DLD1 (cell line): ENCODE data around the gene USP34.

Experiments used
- in situ Hi-C: cut with HindIII; loops from 2 replicates; pipeline ENCODE4 v1.10.0; 2017; ENCODE audit warnings: low sequenced_read_pairs

The USP34 gene

DNA sequence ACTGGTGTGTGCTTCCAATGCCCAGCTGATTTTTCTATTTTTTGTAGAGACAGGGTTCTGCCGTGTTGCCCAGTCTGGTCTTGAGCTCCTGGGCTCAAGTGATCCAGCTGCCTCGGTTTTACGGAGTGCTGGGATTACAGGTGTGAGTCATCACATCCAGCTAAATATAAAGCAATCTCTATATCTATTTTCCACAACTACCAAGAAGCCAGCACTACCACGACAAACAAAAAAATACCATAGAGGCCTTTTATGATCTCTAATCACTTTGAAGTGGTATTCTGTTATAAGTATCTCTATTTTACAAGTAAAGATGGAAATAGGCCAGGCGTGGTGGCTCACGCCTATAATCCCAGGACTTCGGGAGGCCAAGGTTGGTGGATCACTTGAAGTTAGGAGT is 274.2 kb downstream of the USP34 start:
- in situ Hi-C loops: loop anchor here (25.0 kb wide), 1 partner anchor 666 kb away; the partner anchor contains the start of gene FAM161A

DNA sequence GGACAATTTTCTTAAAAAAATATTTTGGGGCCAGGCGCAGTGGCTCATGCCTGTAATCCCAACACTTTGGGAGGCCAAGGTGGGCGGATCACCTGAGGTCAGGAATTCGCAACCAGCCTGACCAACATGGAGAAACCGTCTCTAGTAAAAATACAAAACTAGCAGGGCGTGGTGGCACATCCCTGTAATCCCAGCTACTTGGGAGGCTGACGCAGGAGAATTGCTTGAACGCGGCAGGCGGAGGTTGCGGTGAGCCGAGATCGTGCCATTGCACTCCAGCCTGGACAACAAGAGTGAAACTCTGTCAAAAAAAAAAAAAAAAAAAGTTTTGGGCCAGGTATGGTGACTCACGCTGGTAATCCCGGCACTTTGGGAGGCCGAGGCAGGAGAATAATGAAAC is 276.2 kb downstream of the USP34 start:
- in situ Hi-C loops: loop anchor here (25.0 kb wide), 1 partner anchor 668 kb away; the partner anchor contains the start of gene FAM161A

DNA sequence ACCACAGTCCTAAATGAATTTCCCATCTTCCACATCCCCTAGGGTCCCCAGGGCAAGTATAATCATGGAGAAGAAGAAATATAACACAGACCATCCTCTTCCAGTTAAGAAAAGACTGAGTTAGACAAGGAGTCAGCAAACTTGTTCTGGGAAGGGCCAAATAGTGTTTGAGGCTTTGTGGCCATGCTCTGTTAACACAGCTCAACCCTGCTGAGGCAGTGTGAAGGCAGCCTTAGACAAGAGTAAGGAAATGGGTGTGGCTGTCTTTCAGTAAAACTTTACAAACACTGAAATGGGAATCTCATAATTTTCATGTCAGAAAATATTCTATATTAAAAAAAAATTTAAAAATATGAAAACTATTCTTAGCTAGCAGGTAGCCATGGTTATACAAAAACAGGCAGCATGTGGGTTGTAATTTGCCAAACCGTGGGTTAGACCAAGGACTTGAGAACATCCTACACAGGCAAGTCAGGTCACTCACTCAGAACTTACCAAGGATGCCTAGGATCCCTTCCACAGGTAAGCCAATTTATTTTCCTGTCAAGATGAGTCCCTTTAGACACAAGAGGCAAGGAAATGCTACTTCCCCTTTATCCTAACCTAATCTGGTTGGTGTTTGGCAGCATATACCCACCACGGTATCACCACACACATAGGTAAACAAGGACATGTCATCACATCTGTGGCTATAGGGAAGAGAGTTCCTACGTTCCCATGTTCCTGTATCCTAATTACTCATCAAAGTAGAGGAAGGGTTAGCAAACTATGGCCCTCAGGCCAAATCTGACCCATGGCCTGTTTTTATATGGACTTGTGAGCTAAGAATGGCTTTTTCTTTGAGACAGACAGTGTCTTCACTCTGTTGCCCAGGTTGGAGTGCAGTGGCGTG is 277.0 kb downstream of the USP34 start:
- in situ Hi-C loops: loop anchor here (25.0 kb wide), 1 partner anchor 668 kb away; the partner anchor contains the start of gene FAM161A

DNA sequence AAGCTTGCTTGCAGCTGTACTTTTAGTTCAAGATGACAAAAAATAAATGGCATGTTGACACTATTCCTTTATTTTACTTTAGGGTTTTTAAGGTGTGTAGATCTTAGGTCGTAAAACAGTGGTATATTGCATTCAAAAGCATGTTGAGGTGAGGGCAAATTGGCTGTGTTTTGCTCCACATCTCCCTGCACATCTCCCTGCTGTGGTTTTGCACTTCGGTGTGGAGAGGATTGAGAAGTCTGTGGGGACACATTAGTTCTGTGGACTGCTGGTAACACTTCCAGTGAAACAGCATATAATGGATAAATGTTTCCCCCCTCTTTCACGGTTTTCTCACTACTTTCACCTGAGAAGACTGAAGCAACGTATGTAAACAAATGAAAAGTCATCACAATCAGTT is 283.8 kb downstream of the USP34 start:
- in situ Hi-C loops: loop anchor here (25.0 kb wide), 1 partner anchor 675 kb away; the partner anchor contains the start of gene FAM161A

DNA sequence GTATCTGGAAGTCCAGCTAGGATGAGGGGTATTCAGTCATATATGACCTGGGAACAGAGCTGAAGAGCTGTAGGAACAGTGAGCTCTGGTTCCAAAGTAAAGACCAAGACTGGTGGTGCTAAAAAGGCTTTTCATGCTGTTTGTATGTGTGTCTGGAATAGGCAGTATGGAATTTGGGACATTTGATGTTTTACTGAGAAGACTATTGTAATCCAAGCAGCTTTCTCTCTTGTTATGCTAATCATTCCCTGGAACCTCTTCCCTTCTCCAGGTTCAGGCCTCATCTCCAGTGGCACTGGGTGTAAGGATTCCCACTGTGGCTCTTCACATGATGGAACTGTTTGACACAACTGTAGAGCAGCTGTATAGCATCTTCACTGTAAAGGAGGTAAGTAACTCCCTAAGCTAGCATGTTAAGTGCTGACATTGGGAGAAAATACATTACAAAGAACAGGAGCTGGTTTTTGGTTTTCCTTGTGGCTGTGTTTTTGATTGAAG is 285.6 kb downstream of the USP34 start:
- in situ Hi-C loops: loop anchor here (25.0 kb wide), 1 partner anchor 677 kb away; the partner anchor contains the start of gene FAM161A

DNA sequence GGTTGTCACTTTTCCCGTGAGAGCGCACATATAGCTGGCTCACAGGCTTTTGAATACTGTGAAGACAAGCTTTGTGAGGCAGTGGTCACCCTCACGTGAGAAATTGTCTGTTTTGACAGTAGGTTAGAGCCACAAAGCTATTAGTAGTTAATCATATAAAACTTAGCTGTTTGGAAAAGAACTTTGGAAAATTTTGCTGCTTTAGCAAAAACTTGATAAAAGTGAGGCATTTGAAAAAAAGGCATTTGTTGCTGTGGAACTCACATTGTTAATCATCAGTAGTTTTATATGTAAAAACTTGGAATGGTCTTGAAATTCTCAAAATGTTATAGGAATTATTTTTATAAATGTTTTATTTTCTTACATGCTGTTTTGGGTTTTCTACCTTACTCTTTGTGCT is 286.6 kb downstream of the USP34 start:
- in situ Hi-C loops: loop anchor here (25.0 kb wide), 1 partner anchor 678 kb away; the partner anchor contains the start of gene FAM161A

DNA sequence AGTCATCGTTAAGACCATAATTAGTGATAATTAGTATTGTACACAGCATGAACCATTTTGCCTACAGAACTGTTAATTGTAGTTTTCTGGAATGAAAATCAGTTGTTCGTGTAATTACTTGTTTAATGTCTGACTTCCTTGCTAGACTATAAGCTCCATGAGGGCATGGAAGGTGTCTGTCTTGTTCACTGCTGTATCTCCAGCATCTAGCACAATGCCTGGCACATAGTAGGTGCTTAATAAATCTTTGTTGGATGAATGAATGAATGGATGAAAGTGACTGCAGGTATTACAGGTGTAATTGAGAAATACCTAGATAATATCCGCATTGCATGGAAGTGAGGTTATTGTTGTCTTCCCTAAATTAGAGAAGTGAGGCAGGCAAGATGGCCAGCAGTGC is 287.1 kb downstream of the USP34 start:
- in situ Hi-C loops: loop anchor here (25.0 kb wide), 1 partner anchor 679 kb away; the partner anchor contains the start of gene FAM161A

DNA sequence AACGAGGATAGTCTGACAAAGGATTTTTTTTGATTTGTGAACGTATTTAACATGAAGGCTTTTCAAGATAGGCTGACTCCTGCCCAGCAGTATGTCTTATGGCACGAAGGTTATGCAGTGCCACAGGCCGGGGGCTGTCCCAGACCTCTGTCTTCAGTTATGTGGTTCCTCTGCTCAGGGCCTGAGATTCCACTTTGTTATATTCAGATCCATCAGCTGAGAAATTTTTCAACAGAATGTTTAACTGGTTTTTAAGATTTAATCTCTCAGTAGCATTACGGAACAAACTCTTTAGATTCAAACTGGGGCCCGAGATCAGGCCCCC is 288.9 kb downstream of the USP34 start:
- in situ Hi-C loops: loop anchor here (25.0 kb wide), 1 partner anchor 680 kb away; the partner anchor contains the start of gene FAM161A

DNA sequence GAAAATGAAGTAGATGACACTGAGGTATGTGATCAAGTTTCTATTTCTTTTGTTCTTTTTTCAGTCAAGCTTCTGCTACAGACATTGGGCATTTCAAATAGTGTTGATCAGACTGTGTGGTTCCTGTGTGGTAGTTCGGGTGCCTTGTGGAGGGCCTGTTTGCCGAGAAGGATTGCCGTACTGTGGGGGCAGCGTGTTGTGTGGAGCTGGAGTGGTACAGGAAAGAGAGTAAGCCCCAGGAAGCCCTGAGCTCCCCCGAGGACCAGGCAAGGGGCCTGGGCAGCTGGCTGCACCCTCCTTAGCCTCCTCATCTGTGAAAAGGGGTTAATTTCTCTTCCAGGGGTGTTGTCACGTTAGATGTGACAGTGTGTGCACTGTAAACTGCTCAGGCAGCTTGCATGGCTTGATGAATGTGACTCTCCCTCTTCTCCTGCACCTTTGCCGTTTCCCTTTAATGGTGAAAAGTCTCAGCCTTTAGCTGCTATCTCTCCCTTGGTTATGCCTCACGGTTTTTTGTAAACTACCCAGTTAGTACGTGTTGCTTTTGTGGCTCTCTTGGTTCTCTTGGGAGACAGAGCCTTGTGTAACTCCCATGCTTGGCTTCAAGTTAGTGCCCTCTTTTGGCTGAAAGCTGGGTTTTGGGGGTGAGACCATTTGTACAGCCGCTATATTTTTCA is 289.4 kb downstream of the USP34 start:
- in situ Hi-C loops: loop anchor here (25.0 kb wide), 1 partner anchor 681 kb away; the partner anchor contains the start of gene FAM161A

DNA sequence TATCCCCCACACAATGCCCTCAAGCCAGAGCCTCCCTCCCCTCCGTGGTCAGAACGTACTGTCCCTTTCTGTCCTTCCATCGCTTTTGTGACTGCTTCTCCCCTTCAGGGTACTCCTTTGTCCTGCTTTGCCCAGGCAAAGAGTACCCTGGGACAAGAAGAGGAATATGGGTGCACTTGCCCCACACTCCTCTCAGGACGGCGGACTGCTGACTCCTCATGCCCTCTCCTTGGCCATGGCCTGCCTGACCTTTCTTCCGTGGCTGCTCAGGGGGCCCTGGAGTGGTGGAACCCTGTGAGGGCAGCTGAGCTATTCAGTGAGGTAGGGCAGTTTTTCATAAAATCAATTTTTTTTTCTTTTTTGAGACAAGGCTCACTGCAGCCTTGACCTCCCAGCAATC is 290.2 kb downstream of the USP34 start:
- in situ Hi-C loops: loop anchor here (25.0 kb wide), 1 partner anchor 682 kb away; the partner anchor contains the start of gene FAM161A

DNA sequence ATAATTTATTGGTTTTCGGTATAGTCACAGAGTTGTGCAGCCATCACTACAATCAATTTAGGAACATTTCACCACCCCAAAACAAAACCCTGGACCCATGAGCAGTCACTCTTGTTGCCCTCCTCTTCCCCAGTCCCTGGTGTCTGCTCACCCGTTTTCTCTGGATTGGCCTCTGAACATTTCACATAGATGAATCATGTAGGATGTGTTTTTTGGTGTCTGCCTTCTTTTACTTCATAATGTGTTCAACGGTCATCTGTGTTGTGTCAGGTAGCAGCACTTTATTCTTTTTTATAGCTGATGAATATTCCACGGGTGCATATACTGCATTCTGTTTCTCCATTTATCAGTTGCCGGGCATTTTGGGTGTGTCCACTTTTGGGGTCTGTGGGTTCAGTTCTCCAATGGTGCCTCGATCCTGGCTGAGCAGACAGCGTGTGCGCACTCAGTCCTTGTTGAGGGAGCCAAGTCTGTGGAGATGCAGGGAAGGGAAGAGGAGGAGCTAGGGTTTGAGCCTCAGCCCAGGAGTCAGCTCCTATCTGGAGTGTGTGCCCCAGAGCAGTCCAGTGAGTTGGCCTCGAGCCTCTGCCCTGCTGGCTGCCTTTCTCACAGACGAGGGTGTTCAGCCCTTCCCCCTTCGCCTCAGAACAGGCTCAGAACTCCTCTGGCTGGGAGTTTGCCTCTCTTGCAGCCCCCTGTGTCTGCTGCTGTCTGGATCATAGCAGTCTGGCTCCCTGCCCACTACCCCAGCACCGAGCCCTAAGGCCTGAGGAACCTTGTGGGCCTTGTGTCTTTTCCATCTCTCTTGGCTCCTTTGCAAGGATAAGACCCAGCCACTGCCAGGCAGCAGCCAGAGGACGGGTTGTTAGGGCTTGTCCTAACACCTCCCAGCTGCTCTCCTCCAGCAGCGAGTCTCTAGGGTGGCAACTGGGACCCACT is 290.9 kb downstream of the USP34 start:
- in situ Hi-C loops: loop anchor here (25.0 kb wide), 1 partner anchor 682 kb away; the partner anchor contains the start of gene FAM161A

DNA sequence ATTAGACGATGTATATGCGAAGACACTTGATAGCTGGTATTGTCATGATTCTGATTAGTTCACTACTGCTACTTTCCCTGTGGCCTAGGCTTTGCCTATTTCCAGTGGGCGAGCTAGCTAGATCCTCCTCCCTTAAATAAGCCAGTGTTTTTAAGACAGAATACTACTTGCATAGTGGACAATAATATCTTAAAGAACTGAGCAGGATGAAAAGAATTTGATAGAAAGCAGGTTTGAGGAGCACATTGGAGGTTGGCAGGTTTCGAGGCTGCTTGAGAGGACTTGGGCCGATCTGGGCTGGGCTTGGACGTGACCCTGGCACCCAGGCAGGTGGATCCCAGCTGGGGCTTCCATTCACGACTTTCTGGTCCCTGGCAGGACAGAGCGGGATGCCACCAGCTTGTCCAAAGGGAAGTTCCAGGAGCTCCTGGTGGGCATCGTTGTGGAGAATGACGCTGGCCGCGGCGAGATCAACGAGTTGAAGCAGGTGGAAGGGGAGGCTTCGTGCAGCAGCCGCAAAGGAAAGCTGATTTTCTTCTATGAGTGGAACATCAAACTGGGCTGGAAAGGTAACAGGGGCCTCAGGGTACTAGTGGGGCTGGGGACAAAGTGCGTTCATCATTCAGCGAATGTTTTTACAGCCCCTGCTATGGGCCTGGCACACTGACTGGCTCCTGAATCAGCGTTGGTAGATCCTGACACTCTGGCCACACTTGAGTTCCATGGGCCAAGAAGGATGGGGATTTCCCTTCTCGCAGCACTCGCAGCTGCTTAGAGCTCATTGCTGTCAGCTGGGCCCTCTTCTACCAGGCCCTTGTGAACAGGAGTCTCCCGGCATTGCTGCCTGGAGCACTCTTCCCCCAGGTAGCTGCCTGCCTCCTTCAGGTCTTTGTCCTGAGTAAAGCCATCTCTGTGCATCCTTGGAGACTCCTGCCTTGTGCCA is 292.0 kb downstream of the USP34 start:
- in situ Hi-C loops: loop anchor here (25.0 kb wide), 1 partner anchor 683 kb away; the partner anchor contains the start of gene FAM161A

DNA sequence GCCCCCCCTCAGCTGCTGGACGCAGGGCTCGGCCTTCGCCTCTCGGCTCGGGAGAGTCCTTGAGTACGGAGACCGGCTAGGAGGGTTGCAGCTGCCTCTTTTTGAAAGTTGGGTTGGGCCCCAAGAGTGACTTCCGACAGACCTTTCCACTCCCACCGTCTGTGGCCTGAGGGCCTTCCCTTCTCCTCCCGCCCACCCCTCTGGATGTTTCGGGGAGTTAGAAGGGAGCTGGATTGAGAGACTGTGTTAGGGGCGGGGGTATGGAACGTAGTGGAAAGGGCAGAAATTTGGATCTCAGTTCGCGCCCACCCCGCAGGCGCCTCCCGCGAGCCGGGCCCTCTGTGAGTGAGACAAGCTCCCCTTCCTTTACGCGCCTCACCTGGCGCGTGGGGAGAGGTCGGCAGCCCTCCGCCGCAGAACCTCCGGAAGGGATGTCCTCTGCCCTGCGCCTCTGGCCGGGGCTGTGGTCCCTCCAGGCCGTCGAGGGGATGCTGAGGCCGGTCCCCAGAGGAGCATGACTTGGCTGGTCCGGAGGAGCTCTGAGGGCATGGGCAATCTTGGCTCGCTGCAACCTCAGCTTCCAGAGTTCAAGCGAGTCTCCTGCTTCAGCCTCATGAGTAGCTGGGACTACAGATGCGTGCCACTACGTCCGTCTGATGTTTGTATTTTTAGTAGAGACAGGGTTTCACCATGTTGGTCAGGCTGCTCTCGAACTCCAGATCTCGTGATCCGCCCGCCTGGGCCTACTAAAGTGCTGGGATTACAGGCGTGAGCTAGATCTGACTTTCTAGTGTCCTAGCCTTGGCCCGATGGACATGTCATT is 292.9 kb downstream of the USP34 start:
- in situ Hi-C loops: loop anchor here (25.0 kb wide), 1 partner anchor 684 kb away; the partner anchor contains the start of gene FAM161A

DNA sequence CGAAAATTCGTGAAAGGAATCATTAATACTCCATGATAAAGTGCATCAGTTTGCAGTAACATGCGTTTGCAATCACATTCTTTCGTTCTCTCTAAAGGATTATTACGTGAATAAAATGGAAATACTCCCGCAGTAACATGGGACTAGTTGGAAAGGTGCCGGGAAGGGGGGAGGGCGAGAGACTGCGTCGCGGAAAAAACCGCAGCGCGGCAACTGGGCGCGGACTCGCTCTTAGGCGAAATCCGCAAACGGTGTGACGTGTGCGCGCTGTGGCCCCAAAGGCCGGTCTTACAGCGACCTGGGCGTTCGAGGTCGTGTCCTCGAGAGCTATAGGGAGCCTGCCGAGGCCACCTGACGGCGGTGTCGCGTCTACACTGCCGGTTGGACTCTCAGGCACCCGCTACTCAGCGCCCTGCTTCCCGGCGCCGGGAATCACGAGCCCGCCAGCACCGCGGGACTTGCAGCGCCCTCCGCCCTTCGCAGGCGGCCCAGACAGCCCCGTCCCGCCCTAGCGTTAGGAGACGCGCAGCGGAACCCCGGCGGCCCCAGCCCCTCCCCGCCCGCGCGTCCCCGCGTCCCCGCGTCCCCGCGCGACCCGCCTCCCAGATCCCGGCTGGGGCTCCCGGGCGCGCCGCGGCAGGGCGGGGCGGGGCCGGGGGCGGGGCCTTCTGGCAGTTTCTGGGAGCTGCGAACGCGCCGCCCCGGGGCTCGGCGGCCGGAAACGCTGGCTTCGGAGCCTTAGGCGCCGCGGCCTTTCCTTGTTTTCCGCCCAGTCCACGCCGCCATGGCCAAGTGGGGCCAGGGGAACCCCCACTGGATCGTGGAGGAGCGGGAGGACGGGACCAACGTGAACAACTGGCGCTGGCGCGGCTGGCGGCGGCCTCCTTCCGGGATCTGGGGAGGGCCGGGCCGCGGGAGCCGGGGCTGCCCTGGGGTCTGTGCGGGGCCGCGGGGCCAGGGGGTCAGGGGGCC is 293.8 kb downstream of the USP34 start:
- in situ Hi-C loops: loop anchor here (25.0 kb wide), 1 partner anchor 685 kb away; the partner anchor contains the start of gene FAM161A

DNA sequence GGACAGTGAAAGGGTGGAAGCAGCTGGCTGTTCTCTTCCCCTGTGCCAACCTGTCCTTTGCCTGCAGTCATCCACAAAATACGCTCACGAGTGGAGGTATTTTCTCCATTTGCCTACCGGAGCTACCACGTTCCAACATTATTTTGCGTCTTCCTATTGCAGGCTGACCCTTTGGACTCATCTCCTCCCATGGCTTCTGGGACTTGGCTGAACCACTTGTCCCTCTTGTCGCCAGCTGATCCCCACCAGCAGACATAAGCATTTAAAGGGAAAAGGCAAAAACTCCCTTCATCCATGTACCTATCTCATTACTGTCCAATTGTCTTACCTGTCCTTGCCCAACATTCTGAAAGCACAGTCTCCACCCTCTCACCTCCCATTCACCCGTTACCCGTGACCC is 295.9 kb downstream of the USP34 start:
- in situ Hi-C loops: loop anchor here (25.0 kb wide), 1 partner anchor 687 kb away; the partner anchor contains the start of gene FAM161A

DNA sequence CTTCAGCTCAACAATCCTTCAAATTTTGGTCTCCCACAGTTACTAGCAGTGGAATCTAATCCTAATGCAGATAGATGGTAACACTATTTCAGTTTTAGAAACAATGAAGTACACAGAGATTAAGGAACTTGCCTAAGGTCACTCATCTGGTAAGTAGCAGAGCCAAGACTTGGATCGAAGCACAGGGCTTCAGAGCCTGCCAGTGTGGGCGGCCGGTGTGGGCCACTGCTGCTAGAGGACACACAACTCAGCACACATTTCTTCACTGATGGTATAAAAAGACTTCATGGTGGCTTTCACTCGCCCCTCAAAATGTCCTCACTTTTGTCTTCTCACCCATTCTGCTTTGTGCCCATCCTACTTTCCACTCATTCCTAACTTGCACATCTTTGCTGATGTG is 297.8 kb downstream of the USP34 start:
- in situ Hi-C loops: no loop called here

DNA sequence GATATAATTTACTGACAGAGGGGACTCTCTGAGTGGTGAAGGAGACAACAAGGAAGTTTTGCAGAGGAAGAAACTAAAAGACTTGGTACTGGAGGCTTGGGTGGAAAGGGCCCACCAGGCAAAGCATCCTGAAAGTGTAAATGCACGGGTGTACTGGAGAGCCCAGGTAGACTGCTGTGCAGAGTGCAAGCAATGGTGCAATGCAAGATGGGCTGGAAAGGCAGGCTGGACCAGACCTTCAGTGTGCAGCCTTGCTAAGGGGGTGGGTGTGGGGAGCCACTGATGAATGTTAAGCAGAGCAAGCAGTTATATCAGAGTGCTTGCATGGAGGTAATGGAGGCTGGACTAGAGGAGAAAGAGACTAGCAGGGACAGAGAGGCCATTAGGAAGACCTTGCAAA is 298.2 kb downstream of the USP34 start:
- in situ Hi-C loops: no loop called here
